ENCODE data around the gene MKS1. TPM values are rescaled to one million over a fixed set of nuclear protein-coding genes. Genes with fewer than 3 reads are reported as not detected.

The MKS1 gene
- polyA plus RNA-seq, 2 of the 4 experiments (the other 2 are of a cell fraction) = 16.2 to 18.6 TPM

- no peak for FAIRE-seq
- H3K4me1 ChIP-seq = no peaks in the 10 kb centered on the region
- DNase-seq (ENCODE audit: low read depth in 1 of 2, low spot score in 1 of 2) = no peak
- TF ChIP-seq EHF (CRISPR knock-in tag; IDR thresholded peaks at IDR 0.05) = no peak
- peak; percentile 78; the same call in 1 of the 2 replicates for TF ChIP-seq CBX8 (IDR thresholded peaks at IDR 0.05)
- no peak for TF ChIP-seq HES2 (IDR thresholded peaks at IDR 0.05)
- no peak overlapping the region for H3K27ac ChIP-seq
- no peak overlapping the region for H3K4me3 ChIP-seq
- no peak overlapping the region for H3K4me2 ChIP-seq
- 52% methylated on average over 11 of the region's 11 CpGs for WGBS (ENCODE audit: missing lambda C conversion rate)
- peaks cover 8% of the 10 kb centered on the region; the same call in 1 of the 3 replicates for H3K9me3 ChIP-seq
- ATAC-seq = no peak
- ChIA-PET CTCF (interaction anchor here (2.7 kb wide), 1 partner anchor 12 kb away, joined by 17 read pairs; no protein-coding TSS in a partner anchor), POLR2A (no interaction called here)
Measured at GRCh38 chr17:58262149-58262548, 43.1 kb upstream of the MKS1 start.

GRCh38 chr17:58254803-58255202 lies 35.7 kb upstream of the MKS1 start:
- WGBS (ENCODE audit: missing lambda C conversion rate) = 31% methylated on average over 8 of the region's 8 CpGs
- Histone ChIP-seq H3K4me3 (no peak overlapping the region), H3K4me1 (peaks cover under 1% of the 10 kb centered on the region; the same call in 1 of the 3 replicates), H3K9me3 (0 out of 3 replicates have a peak, but pooled peaks cover 5% of the 10 kb centered on the region), H3K4me2 (no peak overlapping the region), H3K27ac (no peak overlapping the region)
- ChIA-PET POLR2A (no interaction called here), CTCF (interaction anchor here (0.5 to 1.4 kb wide), 6 partner anchors 11 to 163 kb away, joined by 3 to 4 read pairs (median 3); partner anchors contain the start of gene RNF43)
- ATAC-seq (peak; percentile 22 to 42; a peak in 3 of 6 replicates), DNase-seq (ENCODE audit: low read depth in 1 of 2, low spot score in 1 of 2) (no peak), FAIRE-seq (no peak)
- TF ChIP-seq CTCF (IDR thresholded peaks at IDR 0.05) = peak; percentile 10; the same call in 1 of the 3 replicates
- no peak for TF ChIP-seq JUN (IDR thresholded peaks at IDR 0.05)

GRCh38 chr17:58253082-58253481 lies 34.0 kb upstream of the MKS1 start:
- ATAC-seq = no peak
- no peak overlapping the region for H3K27ac ChIP-seq
- no peak overlapping the region for H3K4me3 ChIP-seq
- POLR2A ChIA-PET = no interaction called here
- H3K4me2 ChIP-seq = no peak overlapping the region
- peaks cover 8% of the 10 kb centered on the region for H3K4me1 ChIP-seq
- CTCF ChIA-PET = interaction anchor here (0.6 to 6.8 kb wide), 5 partner anchors 10 to 200 kb away, joined by 3 to 69 read pairs (median 4); partner anchors contain the start of gene MKS1
- WGBS (ENCODE audit: missing lambda C conversion rate) = 40% methylated on average over 3 of the region's 3 CpGs
- H3K9me3 ChIP-seq = 0 out of 3 replicates have a peak, but pooled peaks cover 4% of the 10 kb centered on the region
- FAIRE-seq = no peak
- DNase-seq (ENCODE audit: low read depth in 1 of 2, low spot score in 1 of 2) = no peak
- TF ChIP-seq USF2 (IDR thresholded peaks at IDR 0.05) (no peak), NR3C1 (IDR thresholded peaks at IDR 0.05) (no peak), ZSCAN20 (CRISPR knock-in tag; IDR thresholded peaks at IDR 0.05) (no peak), ELK1 (IDR thresholded peaks at IDR 0.05; ENCODE audit: low read depth, low read length) (no peak), REST (IDR thresholded peaks at IDR 0.05) (no peak), CBX2 (IDR thresholded peaks at IDR 0.05; ENCODE audit: borderline replicate concordance, low read depth) (no peak), FOSB (CRISPR knock-in tag; IDR thresholded peaks at IDR 0.05) (no peak), CTCF (IDR thresholded peaks at IDR 0.05) (no peak), POLR2AphosphoS2 (conservative IDR thresholded peaks at IDR 0.05; ENCODE audit: low read length) (no peak), MAFK (IDR thresholded peaks at IDR 0.05; ENCODE audit: partially characterized antibody) (no peak), NFE2L2 (conservative IDR thresholded peaks at IDR 0.05; ENCODE audit: low read length) (no peak), HOXA7 (CRISPR knock-in tag; IDR thresholded peaks at IDR 0.05) (no peak), ESRRA (IDR thresholded peaks at IDR 0.05; ENCODE audit: borderline replicate concordance, low read length) (no peak), PBX3 (IDR thresholded peaks at IDR 0.05) (no peak), BCL3 (IDR thresholded peaks at IDR 0.05) (no peak), JUN (IDR thresholded peaks at IDR 0.05) (no peak), HOXB13 (CRISPR knock-in tag; IDR thresholded peaks at IDR 0.05; ENCODE audit: low read depth) (no peak)
